Stimulated activated CD4-positive, alpha-beta T cell treated with anti-CD3 and anti-CD28 coated beads, Interleukin-2, amount 100 ng/mL, for 48 hours (primary cell): Measurements from ENCODE around the gene HIVEP2.
A peak's percentile ranks its signal among the peaks of the same experiment; 100 is the strongest.

ENCODE experiments used
- DNase-seq, 2 donors: peaks; one replicate each; pipeline ENCODE4 v3.0.0-alpha.2; 2020

The HIVEP2 gene

DNA sequence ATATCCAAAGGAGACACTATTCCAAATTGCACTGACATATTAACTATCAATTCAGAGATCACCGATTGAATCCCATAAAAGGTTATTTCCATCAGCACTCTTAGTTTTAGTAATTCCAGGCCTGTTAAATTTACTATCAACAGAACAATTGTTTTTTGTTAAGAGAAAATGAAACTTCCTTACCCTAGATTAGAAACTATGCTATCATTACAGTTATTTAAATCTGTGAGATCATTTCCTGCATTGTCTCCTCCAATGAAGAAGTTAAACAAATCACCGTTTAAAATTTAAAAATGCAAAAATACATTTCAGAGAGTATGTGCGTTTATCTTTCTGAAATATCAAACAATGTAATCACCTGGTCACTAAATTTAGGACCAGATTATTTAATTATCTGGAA is 57.5 kb downstream of the HIVEP2 start:
- no peak for DNase-seq

DNA sequence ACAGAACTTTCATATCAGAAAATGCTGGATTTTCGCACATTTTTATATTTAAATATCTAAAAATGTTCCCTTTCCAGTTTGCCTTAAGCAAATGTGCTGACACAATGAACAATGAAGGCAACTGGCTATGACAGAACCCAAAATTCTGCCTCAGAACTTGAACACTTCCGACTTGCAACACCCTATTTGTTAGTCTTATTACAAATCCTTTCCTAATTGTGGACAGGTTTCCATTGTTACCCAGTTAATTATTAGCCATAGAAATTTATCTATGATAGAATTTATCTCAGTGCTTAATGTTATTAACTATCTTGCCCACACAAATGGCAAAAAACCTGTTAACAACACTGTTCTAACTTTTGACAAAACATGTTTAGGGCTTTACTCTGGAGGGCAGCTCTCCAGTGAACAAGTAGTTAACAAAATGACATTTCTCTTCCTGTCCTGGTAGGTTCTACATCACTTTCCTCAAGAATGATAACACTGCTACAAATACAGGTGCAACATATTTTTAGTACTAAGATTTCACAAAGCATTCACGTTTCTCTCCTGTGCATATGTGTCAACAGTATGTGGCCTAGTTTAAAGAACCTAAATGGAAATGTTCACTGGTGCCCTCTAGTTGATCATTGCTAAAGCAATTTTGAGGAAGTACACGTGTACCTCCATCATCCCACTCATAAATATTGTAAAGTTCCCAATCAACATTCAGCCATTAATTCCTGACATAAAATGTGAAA is 58.4 kb downstream of the HIVEP2 start:
- no peak for DNase-seq

DNA sequence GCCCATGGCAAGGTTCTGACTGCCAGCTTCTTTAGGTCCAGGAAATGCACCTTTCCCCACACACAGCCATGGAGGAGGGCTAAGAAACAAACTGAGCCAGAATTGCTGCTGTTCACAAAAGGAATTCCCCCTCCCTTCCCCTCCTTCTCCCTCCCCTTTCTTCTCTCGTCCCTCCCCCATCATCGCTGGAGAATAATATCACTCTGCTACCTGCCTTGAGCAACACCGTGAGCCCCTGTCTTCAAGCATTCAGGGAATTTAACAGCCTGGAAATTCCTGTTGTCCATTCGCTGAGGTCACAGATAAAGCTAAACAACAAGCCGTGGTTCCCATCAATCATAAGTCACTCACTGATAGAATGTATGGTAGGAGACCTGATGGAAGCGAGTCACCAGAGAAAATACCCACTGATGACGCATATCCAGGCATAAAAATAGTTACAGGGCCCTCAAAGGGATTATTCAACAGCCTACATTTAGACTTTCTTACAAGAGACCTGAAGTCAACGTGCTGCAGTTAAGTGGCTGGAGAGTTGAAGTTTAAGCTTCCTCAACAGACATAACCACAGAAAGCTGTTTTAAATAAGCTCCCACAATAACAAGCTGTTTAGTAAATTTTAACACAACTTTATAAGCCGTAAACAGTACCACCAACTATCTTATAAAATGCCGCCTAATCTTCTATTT is 59.7 kb downstream of the HIVEP2 start:
- DNase-seq, result peak in 1 of 2 donors; percentile 28

DNA sequence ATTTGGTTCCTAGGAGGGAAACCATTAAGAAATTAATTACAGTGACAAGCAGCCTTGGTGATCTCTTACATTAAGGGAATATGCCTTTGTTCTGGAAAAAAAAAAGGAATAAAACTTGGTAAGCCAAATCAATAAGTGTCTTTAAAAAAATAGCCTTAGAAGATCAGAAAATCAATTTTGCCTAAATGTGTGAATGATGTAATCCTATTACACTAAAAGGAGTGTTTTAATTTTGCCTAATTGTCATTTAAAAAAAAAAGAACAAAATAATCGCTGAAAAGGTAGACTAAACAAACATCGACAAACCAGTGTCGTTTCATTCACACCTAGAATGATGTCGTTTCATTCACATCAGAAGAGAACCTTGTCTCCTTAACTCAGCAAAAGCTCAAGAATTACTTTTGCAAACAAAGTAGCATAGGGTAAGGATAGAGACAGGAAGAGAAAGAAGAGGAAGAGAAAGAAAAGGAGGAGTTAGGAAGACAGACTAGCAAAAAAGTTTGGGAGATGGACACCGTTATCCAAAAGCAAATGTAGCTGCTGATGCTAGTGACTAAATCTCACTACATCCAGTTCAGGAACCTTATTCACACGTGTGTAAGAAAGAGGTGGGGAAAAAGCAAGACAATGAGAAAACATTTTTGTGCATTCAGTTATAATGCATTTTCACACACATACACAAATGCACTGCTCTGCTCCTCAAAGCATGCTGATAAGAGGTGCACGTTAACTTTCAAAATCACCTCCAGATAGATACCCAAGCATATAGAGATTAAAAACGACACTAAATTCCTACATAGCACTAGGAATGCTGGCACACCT is 60.6 kb downstream of the HIVEP2 start:
- DNase-seq, result no peak

DNA sequence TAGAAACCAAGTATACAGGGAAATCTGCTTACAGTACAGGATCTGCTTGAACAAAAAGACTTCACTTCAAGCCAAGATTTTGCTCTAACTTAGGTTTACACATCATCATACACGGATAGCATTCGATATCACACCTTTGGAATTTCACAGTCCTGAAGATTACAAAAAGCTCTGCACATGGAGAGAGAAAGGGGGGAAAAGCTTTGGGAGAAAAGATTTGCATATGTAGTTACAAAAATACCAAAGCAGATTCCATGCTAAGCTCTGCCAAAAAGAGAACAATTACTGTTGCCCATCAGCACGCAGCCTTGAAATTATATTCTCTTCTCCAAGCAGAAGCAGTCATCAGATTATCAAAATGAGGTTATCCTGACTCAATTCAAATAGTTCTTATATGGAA is 62.0 kb downstream of the HIVEP2 start:
- DNase-seq, result no peak

DNA sequence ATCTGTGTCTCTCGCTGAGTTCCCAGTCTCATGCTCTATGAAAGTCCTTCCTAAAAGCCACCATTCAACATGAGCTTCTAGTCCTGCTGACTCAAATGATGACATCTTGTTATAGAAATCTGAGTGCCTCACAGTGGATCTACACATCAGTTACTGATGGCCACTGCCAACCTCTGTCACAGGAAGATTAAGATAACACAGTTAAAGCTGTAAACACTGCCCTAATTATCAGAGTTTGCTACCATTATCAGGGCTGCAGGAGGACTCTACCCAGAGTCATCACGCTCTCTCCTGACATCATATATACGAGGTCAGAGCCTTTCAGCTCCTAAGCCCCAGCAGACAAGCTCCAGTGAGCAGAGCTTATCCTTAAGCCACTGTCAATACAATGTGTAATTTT is 63.2 kb downstream of the HIVEP2 start:
- no peak for DNase-seq

DNA sequence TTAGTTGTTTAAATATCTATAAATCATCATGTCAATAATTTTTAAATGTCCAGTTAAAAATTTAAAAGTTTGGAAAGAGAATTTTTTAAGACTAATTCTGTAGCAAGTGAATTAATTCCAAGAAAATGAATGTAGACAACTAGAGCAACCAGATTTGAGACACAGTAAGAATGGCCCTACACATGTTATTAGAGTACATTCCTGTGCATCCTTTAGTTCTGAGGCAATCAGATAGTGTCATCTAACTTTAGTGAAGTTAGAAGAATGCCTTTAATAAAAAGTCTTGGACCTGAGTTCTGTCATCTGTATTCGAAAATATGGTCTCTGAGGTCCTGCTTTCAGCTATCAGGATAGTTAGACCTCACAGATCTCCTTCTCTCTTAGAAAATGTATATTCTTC is 63.7 kb downstream of the HIVEP2 start:
- DNase-seq, result no peak

DNA sequence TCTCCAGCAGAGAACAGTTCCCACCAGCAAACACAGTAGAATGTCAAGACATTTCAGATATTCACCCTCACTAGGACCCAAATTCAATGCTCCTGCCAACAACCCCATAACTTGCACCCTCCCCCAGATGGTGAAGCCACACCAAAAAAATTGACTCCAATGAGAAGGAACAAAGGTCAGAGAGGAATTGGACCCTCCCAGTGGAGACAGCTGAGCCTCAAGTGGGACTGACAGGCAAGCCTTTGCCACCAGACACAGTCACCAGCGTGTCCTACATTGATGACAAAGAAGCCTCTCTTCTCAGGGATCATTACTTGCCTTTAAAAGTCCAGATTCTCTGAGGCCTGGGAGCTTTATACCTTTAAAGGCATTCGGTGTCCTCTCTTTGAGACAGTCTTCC is 64.8 kb downstream of the HIVEP2 start:
- no peak for DNase-seq

DNA sequence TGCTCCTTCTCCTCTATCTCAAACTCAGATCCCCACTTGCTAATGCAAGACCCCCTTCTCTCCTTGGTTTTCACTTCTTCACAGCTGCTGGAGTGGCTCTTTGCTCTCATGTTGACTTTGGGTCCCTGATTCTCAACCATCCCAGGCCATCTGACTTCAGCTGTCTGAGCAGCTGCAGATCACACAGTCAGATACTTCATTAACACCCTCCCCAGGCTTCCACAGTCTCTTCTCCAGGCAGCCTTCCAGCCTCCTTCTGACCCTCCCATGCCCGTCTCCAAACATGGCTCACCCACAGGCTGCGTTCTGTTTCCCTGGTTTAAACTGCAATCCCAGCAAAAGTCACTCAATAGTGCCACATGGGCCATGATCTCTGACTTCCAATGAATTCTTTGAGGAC is 65.4 kb downstream of the HIVEP2 start:
- DNase-seq, result no peak

DNA sequence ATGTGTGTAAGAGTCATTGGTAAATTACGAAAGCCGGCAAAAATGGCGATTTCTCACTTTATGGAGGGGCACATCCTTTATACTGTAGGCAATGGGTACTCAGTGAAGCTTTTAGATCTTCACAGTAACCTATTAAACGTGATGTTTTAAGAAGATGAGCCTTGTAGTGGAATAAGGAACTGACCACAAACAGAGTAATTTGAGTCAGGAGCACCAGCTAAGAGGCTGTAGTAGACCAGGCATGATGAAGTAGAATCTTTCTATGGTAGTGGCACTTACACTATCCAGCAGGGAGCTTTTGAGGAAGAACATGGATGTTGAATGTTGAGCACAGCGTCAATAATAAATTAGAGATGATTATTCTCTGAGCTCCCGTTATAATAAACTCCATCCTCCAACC is 65.9 kb downstream of the HIVEP2 start:
- DNase-seq, result no peak

DNA sequence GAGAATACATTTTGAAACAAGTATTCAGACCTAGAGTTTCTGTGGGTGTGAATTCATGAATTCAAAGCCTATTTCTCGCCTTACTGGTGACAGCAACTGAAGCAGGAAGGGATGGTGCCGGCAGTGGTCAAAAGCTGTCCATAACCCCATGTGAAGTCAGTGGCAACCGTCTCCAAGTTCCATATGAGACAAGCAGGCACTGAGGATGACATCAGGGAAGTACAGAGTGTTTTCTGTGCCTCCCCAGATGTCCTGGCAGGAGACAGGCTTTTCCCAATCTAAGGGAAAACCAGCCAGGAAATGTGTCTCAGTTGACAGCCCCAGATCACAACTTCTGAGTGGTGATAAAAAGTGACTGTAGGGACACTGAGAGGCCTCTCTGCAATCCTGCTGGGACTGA is 66.6 kb downstream of the HIVEP2 start:
- no peak for DNase-seq

DNA sequence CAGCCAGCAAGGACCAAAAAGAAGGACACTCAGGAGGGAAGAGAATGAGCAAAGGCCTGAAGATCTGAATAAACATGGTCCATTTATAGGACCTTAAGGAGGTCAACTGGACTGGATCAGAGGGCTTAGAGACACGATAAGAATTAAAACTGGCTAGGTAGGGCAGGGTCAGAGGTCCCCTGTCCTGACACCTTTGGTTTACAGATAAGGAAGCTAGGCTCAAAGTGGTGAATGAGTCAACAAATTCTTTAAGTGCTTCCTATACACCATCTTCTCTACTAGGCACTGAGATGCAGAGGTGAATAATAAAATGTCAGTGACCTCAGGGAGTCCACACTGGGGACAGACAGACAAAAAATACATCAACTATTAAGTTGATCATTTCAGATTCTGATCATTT is 70.3 kb downstream of the HIVEP2 start:
- no peak for DNase-seq

DNA sequence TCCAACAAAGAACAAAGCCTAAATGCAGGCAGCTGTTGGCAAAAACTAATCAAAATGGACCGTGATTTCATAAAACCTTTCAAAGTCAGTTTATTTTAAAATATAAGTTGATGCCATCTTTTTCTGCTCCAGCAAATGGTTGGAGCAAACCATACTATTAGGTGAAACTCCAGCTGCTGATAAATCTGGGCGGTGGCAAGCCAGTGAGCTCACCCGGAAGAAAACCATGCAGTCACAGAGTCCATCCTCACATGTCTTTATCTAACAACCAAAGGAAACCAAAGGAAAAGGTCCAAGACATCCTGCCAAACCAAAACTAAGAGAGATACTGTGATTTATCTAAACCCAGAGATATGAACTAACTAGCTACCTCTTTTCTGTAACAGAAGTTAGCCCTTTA is 72.6 kb downstream of the HIVEP2 start:
- no peak for DNase-seq

DNA sequence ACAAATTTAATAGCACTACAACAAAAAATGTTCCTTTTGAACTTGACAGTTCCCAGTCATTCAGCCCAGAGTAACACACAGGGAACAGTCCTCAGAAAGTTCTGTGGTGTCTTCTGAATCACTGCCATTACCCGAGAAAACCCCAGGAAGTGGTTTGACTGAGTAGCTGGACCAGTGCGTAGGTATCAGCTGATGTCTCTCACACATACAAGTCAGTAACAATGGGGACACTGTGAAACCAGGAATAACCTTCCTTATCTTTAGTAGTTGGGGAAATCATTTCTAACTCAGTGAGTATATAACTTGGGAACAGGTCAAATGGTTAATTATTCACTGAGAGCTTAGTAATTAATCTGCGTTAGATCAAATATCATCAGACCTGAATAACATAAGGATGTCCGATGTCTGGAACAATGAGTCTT is 73.1 kb downstream of the HIVEP2 start:
- DNase-seq, result no peak

DNA sequence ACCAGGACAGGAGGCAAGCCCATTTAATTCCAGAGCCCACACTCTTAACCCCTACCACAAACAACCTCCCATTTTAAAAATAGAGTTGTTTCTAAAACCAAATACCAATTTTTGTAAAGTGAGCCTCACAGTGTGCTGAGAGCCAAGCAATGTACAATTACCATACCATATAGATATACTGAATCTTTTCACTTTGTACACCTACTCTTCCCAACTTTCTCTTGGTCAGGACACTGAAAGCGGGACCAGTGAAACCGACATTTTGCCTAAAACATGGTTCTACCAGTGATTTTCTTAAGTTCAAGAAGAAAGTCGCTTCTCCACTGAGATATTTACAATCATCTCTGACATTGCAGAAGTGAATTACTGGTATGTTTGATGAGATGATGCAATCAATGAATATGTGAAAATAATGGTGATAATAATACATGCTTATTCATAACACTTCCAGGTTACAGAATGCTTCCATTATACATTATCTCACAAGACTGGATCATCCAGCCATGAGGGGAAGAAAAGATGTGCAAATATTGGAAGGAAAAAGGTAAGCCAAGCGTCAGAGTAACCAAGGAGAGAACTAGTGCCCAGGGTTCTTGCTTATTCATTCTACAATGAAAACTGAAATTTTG is 74.1 kb downstream of the HIVEP2 start:
- no peak for DNase-seq

DNA sequence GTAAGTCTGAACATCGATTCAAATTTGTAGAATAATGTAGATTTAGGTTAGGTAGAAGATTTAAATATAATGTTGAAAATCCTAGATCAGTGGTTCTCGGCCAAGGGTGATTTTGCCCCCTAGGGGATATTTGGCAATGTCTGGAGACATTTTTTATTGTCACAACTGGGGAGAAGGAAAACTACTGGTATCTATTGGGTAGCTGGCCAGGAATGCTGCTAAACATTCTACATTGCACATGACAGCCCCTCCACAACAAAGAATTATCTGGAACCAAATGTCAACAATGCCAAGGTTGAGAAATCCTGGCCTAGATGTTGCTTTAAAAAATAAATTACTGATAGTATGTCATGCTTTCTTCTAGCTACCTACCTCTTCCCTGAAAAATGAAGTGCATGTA is 76.1 kb downstream of the HIVEP2 start:
- DNase-seq, result no peak

DNA sequence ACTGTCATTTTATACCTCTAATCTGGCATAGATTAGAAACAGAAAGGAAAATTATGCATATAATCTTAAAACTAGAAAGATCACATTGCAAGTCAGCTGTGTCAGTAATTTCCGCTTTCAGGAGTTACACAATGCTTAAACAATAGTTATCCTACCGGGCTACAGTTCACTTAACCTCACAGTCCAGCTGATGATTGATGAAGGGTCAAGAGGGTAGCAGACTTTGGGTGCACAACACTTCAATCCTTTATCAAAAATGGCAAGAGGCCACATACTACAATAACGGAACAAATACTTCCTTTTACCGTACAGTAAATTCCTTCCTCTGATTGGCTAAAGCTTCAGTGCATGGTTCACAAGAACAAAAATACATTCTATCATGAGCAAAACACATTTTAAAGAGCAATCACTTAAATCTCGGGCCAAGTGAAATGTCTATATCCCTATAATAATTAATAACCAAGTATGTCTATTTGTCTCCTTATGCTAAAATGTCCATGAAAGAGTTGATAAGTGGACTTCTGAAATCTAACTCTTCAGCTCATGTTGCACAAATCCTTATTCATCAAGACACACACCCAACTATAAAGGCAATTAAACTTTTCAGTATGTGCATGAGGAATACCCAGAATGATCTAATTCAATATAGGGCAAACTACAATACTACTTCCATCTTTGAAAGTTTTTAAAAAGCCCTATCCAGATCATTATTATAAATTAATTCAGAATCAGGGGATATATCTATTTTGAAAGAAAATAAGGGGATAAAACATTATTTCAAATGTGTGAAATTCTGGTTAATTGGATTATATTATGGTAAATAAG is 76.8 kb downstream of the HIVEP2 start:
- no peak for DNase-seq

DNA sequence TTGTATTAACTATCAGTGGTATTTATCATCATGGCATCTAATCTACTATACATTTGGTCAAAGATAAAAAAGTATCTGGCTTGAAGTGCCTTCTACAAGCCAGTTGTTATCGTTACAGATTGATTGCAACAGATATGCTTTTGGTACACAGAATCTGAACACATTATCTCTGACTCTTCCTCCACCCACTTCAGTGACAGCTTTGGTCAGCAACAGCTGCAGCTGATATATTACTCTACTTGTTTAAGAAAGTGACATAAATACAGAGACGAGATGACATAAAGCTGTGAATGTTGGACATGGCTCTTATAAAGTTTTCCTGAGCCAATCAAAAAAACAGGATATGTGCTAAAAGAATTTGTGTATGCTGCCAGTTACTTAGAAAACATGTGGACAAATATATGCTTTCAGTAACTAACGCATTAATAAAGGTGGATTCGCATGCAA is 77.6 kb downstream of the HIVEP2 start:
- no peak for DNase-seq

DNA sequence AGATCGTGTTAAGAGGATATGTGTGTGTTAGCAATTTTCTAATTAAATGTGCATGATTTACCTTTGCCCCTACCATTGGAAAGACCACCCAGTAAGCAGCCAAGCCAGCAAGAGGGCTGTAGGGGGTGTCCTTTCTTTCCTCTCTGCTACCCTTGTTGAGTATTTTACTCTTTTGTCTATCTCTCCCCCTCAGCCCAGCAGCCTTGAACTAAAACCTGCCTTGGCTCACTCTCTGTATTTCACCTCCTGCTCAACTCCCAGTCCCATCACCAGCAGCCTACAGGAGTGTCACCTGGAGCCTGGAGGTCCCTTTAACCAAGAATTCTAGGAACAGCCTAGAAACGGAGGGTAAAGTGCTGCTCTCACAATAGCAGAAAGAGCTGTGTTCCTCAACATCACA is 81.0 kb downstream of the HIVEP2 start:
- DNase-seq, result no peak

DNA sequence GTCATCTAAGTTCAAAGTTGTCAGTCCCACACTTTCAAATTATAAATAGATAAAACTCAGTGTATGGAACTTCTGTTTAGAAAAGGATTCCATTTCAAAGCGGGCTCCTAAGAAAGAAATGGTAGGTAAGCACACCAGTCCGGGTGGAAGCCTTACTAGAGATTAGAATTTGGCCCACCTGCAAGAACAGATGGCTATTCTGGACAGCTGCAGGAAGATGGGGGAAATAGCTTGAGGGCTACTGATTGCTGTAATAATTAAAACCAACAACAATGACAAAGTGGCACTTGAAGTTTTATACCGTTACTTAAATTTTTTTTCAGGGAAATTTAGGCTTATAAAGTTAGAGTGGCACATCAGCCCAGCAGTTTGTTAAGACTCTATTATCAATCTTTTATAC is 83.3 kb downstream of the HIVEP2 start:
- no peak for DNase-seq

DNA sequence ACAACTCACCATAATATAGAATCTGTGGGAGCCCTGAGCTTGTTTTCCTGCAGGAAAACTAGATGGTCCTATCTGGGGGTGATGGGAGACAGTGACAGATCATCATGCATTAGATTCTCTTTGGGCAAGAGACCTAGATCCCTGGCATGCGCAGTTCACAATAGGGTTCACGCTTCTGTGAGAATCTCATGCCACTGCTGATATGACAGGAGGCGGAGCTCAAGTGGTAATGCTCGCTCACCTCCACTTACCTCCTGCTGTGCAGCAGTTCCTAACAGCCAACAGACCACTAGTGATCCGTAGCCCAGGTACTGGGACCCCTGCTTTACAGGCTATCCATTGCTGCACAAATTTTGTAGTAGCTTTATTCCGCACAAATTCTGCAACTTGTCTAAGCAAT is 84.5 kb downstream of the HIVEP2 start:
- no peak for DNase-seq

DNA sequence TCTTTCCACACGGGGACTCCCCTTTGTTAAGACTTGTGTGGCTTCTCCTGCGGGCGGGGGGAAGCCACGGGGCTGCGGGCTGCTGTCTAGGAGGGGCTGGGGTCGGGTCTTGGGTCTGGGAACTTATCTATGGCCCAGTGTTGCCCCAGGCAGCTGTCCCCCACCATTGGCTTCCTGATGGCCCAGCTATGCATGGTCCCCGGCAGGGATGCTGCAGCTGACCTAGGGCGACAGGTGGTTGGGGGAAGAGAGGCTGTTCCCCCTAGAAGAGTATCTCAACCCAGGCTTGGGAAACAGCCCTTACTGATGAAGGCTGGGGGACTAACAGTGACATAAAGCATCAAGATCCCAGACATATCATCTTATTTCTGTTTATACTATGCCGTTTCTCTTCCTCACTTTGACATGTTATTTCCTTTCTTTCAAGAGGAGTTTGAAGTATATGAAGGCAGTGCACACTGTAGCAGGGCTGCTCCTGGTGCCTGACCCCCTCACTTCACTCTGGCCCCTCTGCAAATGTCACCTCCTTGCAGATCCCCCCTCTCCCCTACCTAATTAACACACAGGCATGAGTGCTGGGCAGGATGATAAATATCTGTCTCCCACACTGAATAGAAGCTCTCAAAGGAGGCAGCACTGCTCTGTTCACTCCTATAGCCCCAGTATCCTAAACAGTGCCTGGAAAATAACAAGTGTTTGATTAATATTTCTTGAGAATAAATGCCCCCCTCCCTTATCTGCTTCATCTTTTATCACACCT is 87.0 kb downstream of the HIVEP2 start:
- DNase-seq, result no peak
